Common myeloid progenitor, CD34-positive (primary cell): ENCODE results near the gene SYS1.

Experiments used
- CTCF ChIA-PET: fragments of 350-600 bp; sonication (Branson Sonifier 250); formaldehyde crosslinking; loops from one replicate; lab custom pipeline; 2021; ENCODE audit warnings: antibody characterized with exemption; lab: Charles Lee
- POLR2A ChIA-PET: fragments of 350-600 bp; sonication (Branson Sonifier 250); formaldehyde crosslinking; loops from one replicate; lab custom pipeline; 2021; ENCODE audit warnings: antibody characterized with exemption; lab: Charles Lee
- DNase-seq, 3 donors: peaks; one replicate each; pipeline versions ENCODE4 v3.0.0 to v3.0.0-alpha.2; 2013
- H3K27ac ChIP-seq, 2 experiments: 1 replicate in 1 of 2; 2 replicates in 1 of 2; pipeline ENCODE4 v1.7.0; 2013; ENCODE audit warnings: inconsistent platforms in 2 of 2, low read length in 2 of 2, mild to moderate bottlenecking in 2 of 2, low read depth in 1 of 2, moderate library complexity in 1 of 2; ENCODE audit not compliant: severe bottlenecking in 2 of 2, insufficient read depth in 1 of 2, poor library complexity in 1 of 2
- H3K27me3 ChIP-seq, 5 experiments: replicated peaks in 2 of 5; 1 replicate in 3 of 5; 2 replicates in 2 of 5; pipeline versions ENCODE4 v1.6.1 to v1.7.0; 2013; ENCODE audit warnings: low read length in 4 of 5, mild to moderate bottlenecking in 2 of 5, moderate library complexity in 2 of 5, inconsistent platforms in 1 of 5; ENCODE audit not compliant: insufficient read depth in 5 of 5, control insufficient read depth in 4 of 5
- H3K36me3 ChIP-seq, 4 experiments: 1 replicate in 2 of 4; 2 replicates in 2 of 4; pipeline versions ENCODE4 v1.6.1 to v1.7.0; 2013; ENCODE audit warnings: low read length in 3 of 4, control low read depth in 1 of 4, mild to moderate bottlenecking in 1 of 4; ENCODE audit not compliant: control insufficient read depth in 4 of 4, insufficient read depth in 4 of 4
- H3K4me1 ChIP-seq, 4 experiments: 1 replicate in 3 of 4; 2 replicates in 1 of 4; pipeline versions ENCODE4 v1.6.1 to v1.7.1; 2013; ENCODE audit warnings: low read length in 3 of 4, mild to moderate bottlenecking in 3 of 4, control low read depth in 1 of 4, inconsistent platforms in 1 of 4, moderate library complexity in 1 of 4; ENCODE audit not compliant: control insufficient read depth in 4 of 4, insufficient read depth in 4 of 4; ENCODE audit errors: control extremely low read depth in 1 of 4
- H3K4me3 ChIP-seq, 7 experiments: 1 replicate in 4 of 7; 2 replicates in 3 of 7; pipeline versions ENCODE4 v1.5.1 to v1.7.0; 2013; ENCODE audit warnings: mild to moderate bottlenecking in 7 of 7, low read length in 6 of 7, moderate library complexity in 6 of 7, inconsistent platforms in 2 of 7, low read depth in 2 of 7, control low read depth in 1 of 7; ENCODE audit not compliant: insufficient read depth in 4 of 7, control insufficient read depth in 1 of 7; ENCODE audit errors: extremely low read depth in 1 of 7
- H3K9me3 ChIP-seq, 5 experiments: 1 replicate in 4 of 5; 2 replicates in 1 of 5; pipeline versions ENCODE4 v1.6.1 to v1.7.1; 2013; ENCODE audit warnings: low read length in 4 of 5, mild to moderate bottlenecking in 2 of 5, inconsistent platforms in 1 of 5, low read depth in 1 of 5, moderate library complexity in 1 of 5; ENCODE audit not compliant: control insufficient read depth in 4 of 5, insufficient read depth in 2 of 5; ENCODE audit errors: control extremely low read depth in 1 of 5
- WGBS: methylation state at CpG from one replicate; pipeline ENCODE4 v1.1.5; 2013; ENCODE audit not compliant: insufficient coverage; 5-methylcytosine and 5-hydroxymethylcytosine counted together

SYS1 gene

DNA sequence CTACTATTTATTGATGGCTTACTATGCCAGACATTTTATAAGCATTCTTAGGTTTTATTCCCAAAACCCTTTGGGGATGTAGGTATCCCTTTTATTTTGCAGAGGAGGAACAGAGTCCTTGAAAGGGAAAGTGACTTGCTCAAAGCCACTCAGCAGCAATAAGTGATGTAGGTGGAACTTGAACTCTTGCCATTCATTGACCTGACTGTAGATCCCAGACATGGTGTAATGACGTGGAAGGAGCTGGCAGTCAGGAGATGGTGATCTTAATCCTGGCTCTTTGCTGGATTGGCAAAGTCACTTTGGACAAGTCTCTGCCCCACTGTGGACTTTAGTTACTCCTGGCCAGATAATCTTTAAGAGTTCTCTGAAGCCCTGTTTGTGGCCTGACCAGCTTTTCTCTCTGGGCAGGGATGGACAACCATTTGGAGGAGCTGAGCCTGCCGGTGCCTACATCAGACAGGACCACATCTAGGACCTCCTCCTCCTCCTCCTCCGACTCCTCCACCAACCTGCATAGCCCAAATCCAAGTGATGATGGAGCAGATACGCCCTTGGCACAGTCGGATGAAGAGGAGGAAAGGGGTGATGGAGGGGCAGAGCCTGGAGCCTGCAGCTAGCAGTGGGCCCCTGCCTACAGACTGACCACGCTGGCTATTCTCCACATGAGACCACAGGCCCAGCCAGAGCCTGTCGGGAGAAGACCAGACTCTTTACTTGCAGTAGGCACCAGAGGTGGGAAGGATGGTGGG is 46.7 kb downstream of the SYS1 start:
- CTCF ChIA-PET = interaction anchor here (1.0 to 1.9 kb wide), 4 partner anchors 18 to 91 kb away, joined by 3 to 6 read pairs (median 4); no protein-coding TSS in a partner anchor
- peaks cover 2 to 38% (median 34%) of the 10 kb centered on the region in 4 experiments for H3K4me1 ChIP-seq
- WGBS = 95% methylated on average over 6 of the region's 7 CpGs
- H3K27ac ChIP-seq = no peak overlapping the region
- H3K4me3 ChIP-seq = no peak overlapping the region
- H3K27me3 ChIP-seq = peaks cover 0 to 8% (median 7%) of the 10 kb centered on the region in 5 experiments
- no peak for DNase-seq
- peaks cover 0 to 17% (median 3%) of the 10 kb centered on the region in 4 experiments for H3K36me3 ChIP-seq
- POLR2A ChIA-PET = no interaction called here
- no peaks in the 10 kb centered on the region for H3K9me3 ChIP-seq

DNA sequence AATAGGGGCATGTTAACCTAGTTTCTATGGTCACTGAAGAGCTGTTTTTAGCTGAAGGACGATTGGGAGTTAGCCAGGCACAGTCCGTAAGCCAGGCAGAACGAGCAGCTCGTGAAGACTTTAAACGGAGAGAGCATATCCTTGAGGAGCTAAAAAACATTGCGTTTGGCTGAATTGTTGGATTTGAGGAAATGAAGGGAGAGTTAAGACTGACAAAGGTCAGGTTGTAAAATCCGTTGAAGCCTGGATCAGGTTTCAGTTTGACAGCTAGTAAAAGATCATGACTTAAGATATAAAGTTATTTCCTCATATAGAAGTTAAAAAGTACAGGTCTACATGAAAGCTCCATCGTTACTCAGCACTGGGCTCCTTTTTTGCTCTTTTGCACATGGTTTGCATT is 47.9 kb downstream of the SYS1 start:
- Histone ChIP-seq H3K27me3 (peaks cover 0 to 2% (median 0%) of the 10 kb centered on the region in 5 experiments), H3K27ac (no peak overlapping the region), H3K4me3 (no peak overlapping the region), H3K36me3 (peaks cover 0 to 17% (median 3%) of the 10 kb centered on the region in 4 experiments), H3K9me3 (no peaks in the 10 kb centered on the region), H3K4me1 (peaks cover 2 to 39% (median 31%) of the 10 kb centered on the region in 4 experiments)
- DNase-seq = no peak
- POLR2A ChIA-PET = no interaction called here
- 96% methylated on average over 8 of the region's 8 CpGs for WGBS
- CTCF ChIA-PET = interaction anchor here (0.8 to 3.2 kb wide), 9 partner anchors 18 to 99 kb away, joined by 3 to 16 read pairs (median 3); partner anchors contain the start of gene SYS1

DNA sequence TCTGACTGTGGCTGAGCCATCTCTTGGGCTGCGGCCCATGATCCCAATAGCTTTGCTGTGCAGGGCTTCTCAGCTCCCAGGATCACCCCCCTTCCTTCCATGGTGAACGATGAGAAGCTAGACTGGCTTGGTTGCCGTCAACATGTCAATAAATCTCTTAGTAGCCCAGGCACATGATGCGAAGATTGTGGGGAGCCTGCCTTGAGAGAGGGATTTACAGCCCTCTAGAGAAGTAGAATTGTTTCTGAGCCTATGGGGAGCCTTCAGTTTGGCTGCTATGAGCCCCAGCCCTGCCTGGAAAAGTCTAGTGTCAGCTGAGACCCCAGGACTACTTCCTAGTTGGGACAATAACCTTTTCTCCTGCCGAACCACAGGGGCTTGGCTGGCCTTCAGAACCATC is 49.7 kb downstream of the SYS1 start:
- Histone ChIP-seq H3K9me3 (no peaks in the 10 kb centered on the region), H3K4me3 (no peak overlapping the region), H3K4me1 (peaks cover 6 to 36% (median 27%) of the 10 kb centered on the region in 4 experiments), H3K27me3 (no peaks in the 10 kb centered on the region), H3K36me3 (peaks cover 1 to 17% (median 3%) of the 10 kb centered on the region in 4 experiments), H3K27ac (no peak overlapping the region)
- WGBS = 95% methylated on average over 3 of the region's 5 CpGs
- CTCF ChIA-PET = interaction anchor here (0.6 to 3.2 kb wide), 10 partner anchors 19 to 546 kb away, joined by 3 to 16 read pairs (median 4); partner anchors contain the start of gene SYS1
- DNase-seq = no peak
- POLR2A ChIA-PET = no interaction called here

- H3K9me3 ChIP-seq = no peaks in the 10 kb centered on the region
- no peak overlapping the region for H3K4me3 ChIP-seq
- CTCF ChIA-PET = interaction anchor here (0.8 to 3.2 kb wide), 6 partner anchors 18 to 50 kb away, joined by 3 to 16 read pairs (median 9); partner anchors contain the start of gene SYS1
- H3K36me3 ChIP-seq = peaks cover 2 to 18% (median 9%) of the 10 kb centered on the region in 4 experiments
- WGBS = 85% methylated on average over 3 of the region's 3 CpGs
- no peak for DNase-seq
- POLR2A ChIA-PET = no interaction called here
- no peak overlapping the region for H3K27ac ChIP-seq
- peaks cover 6 to 30% (median 20%) of the 10 kb centered on the region in 4 experiments for H3K4me1 ChIP-seq
- no peaks in the 10 kb centered on the region for H3K27me3 ChIP-seq
These were observed 50.5 kb downstream of the SYS1 start for GRCh38 chr20:45413479-45413878.

DNA sequence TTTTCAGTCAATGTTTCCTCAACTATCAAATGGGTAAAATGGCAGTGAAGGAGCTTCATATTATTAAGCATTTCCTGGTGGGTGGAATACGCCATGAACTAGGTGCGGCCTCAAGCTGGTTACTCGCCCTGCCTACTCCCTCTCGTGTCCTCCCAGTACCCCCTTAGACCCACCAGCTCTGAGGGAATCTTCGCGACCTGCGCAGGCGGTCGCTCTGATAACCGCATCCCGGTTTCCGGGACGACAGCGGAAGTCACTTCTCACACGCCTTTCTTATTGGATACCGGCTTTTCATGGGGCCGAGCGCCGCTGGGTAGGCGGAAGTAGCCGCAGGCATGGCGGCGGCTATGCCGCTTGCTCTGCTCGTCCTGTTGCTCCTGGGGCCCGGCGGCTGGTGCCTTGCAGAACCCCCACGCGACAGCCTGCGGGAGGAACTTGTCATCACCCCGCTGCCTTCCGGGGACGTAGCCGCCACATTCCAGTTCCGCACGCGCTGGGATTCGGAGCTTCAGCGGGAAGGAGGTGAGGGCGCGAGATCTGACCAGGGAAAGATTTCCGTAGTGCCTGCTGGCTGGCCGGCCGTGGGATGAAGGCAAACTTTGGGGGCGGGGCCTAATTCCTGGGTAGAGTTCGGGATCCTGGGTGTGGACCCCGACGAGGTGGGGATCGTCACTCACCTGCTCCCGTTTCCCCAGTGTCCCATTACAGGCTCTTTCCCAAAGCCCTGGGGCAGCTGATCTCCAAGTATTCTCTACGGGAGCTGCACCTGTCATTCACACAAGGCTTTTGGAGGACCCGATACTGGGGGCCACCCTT is 53.1 kb downstream of the SYS1 start, which contains the start of gene PIGT:
TSS of gene PIGT (plus strand) at position 320 of the 816 bp plus-strand sequence. CDS start at position 336, 16 bp downstream.
- POLR2A ChIA-PET = interaction anchor here (0.7 to 1.5 kb wide), 4 partner anchors 9 to 44 kb away, joined by 3 to 7 read pairs (median 4); no protein-coding TSS in a partner anchor
- peak; percentile 96 to 97 (median 96) for DNase-seq
- no peaks in the 10 kb centered on the region for H3K9me3 ChIP-seq
- peaks cover 5 to 34% (median 26%) of the 10 kb centered on the region in 4 experiments for H3K36me3 ChIP-seq
- peaks cover 4 to 23% (median 14%) of the 10 kb centered on the region in 4 experiments for H3K4me1 ChIP-seq
- WGBS = 0% methylated on average over 43 of the region's 52 CpGs
- H3K27me3 ChIP-seq = no peaks in the 10 kb centered on the region
- CTCF ChIA-PET = interaction anchor here (0.8 to 1.7 kb wide), 9 partner anchors 9 to 799 kb away, joined by 3 to 15 read pairs (median 4); partner anchors contain the start of gene SYS1
- H3K4me3 ChIP-seq = peak within 1 kb of the TSS; percentile 82 to 99 (median 93)
- H3K27ac ChIP-seq = peak within 1 kb of the TSS; percentile 84 to 92

GRCh38 chr20:45416917-45417316 is 54.0 kb downstream of the SYS1 start:
- peak overlapping the region; percentile 84 to 92 for H3K27ac ChIP-seq
- ChIA-PET POLR2A (interaction anchor here (1.5 kb wide), 1 partner anchor 20 kb away, joined by 4 read pairs; no protein-coding TSS in a partner anchor), CTCF (interaction anchor here (0.8 to 1.7 kb wide), 6 partner anchors 10 to 800 kb away, joined by 3 to 7 read pairs (median 4); no protein-coding TSS in a partner anchor)
- H3K27me3 ChIP-seq = no peaks in the 10 kb centered on the region
- peak overlapping the region in 6 of 7 experiments; percentile 86 to 99 (median 94) for H3K4me3 ChIP-seq
- 50% methylated on average over 1 of the region's 2 CpGs for WGBS
- peak in 2 of 3 donors; percentile 60 to 69 for DNase-seq
- H3K9me3 ChIP-seq = no peaks in the 10 kb centered on the region
- H3K4me1 ChIP-seq = peaks cover 4 to 23% (median 14%) of the 10 kb centered on the region in 4 experiments
- peaks cover 7 to 42% (median 34%) of the 10 kb centered on the region in 4 experiments for H3K36me3 ChIP-seq
